ENCODE results near the gene PFKFB3.

GRCh38 chr10:6207658-6208057, 4.9 kb downstream of the PFKFB3 start:
- TF ChIP-seq CTBP1 (IDR thresholded peaks at IDR 0.05; ENCODE audit: borderline replicate concordance) (no peak), NFRKB (IDR thresholded peaks at IDR 0.05) (no peak), HDGF (IDR thresholded peaks at IDR 0.05; ENCODE audit: borderline replicate concordance) (no peak), FOXA1 (IDR thresholded peaks at IDR 0.05) (no peak), SP1 (IDR thresholded peaks at IDR 0.05) (no peak), ZNF384 (IDR thresholded peaks at IDR 0.05) (no peak), ELF4 (IDR thresholded peaks at IDR 0.05) (no peak)
